Liver (tissue), 3 donors: ENCODE results near the gene CLN5.

ENCODE experiments used
- EGR1 ChIP-seq, 2 donors: IDR thresholded peaks; 2 replicates each; pipeline ENCODE4 v1.6.1; 2016 to 2018; ENCODE audit warnings: antibody characterized with exemption in 2 of 2, low read depth in 2 of 2
- FOXA1 ChIP-seq: IDR thresholded peaks from 2 replicates; pipeline ENCODE4 v1.6.1; 2016; ENCODE audit warnings: antibody characterized with exemption
- GABPA ChIP-seq, 2 donors: IDR thresholded peaks in 1 of 2; conservative IDR thresholded peaks in 1 of 2; 2 replicates each; pipeline ENCODE4 v1.6.1; 2016; ENCODE audit warnings: antibody characterized with exemption in 2 of 2, mild to moderate bottlenecking in 1 of 2, moderate library complexity in 1 of 2
- HNF4G ChIP-seq: IDR thresholded peaks from 2 replicates; pipeline ENCODE4 v1.6.1; 2016; ENCODE audit warnings: antibody characterized with exemption
- JUND ChIP-seq, 2 donors: IDR thresholded peaks; 2 replicates each; pipeline ENCODE4 v1.6.1; 2016; ENCODE audit warnings: antibody characterized with exemption in 2 of 2
- RAD21 ChIP-seq, 2 donors: IDR thresholded peaks; 2 replicates each; pipeline ENCODE4 v1.6.1; 2016; ENCODE audit warnings: antibody characterized with exemption in 2 of 2, mild to moderate bottlenecking in 2 of 2
- SP1 ChIP-seq: IDR thresholded peaks from 2 replicates; pipeline ENCODE4 v1.6.1; 2018; ENCODE audit warnings: antibody characterized with exemption, mild to moderate bottlenecking
- TAF1 ChIP-seq: conservative IDR thresholded peaks from 2 replicates; pipeline ENCODE4 v1.6.1; 2016; ENCODE audit warnings: antibody characterized with exemption, mild to moderate bottlenecking
- YY1 ChIP-seq: IDR thresholded peaks from 2 replicates; pipeline ENCODE4 v1.6.1; 2016; ENCODE audit warnings: antibody characterized with exemption, mild to moderate bottlenecking
- TF ChIP-seq, protein P1 (sequence below): fragments of 150-350 bp; IDR thresholded peaks from 2 replicates; pipeline ENCODE4 v1.5.1; 2017; ENCODE audit warnings: improper control_type of control experiment, low read depth, low read length; ENCODE audit not compliant: missing input control
- TF ChIP-seq, protein P2 (sequence below): IDR thresholded peaks from 2 replicates; pipeline ENCODE4 v1.6.1; 2016; ENCODE audit warnings: antibody characterized with exemption, mild to moderate bottlenecking
- TF ChIP-seq, protein P3 (sequence below): IDR thresholded peaks from 2 replicates; pipeline ENCODE4 v1.6.1; 2016; ENCODE audit warnings: antibody characterized with exemption
- TF ChIP-seq, protein P4 (sequence below): IDR thresholded peaks from 2 replicates; pipeline ENCODE4 v1.6.1; 2016; ENCODE audit warnings: antibody characterized with exemption
- TF ChIP-seq, protein P5 (sequence below): IDR thresholded peaks from 2 replicates; pipeline ENCODE4 v1.6.1; 2016; ENCODE audit warnings: antibody characterized with exemption
- donor health status: healthy.
- donor health status: healthy.

DNA sequence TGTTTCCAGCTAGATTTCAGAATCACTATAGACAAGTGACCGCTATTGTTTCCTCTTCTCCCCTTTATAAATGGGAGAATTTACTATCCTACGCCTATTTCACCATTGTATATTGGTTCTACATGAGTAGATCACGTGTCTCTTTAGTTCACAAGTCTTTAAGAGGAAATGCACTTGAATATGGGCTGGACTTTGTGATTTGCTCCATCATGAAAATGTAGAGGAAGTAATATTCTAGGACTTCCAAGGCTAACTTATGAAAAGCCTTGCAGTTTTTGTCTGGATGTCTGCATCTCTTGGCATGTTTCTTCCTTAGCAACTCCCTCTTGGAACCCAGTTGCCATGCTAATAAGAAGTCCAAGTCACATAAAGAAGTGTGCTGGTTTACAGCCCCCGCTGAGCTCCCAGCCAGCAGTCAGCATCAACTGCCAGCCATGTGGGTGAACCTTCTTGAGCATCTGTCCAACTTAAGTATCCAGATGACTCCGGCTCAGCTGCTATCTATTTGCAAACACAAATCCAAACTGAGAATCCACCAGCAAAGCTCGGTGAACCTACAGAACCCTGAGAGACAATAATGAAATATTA is 39.9 kb downstream of the CLN5 start:
- TF ChIP-seq EGR1 (IDR thresholded peaks at IDR 0.05; ENCODE audit: low read depth in 2 of 2) (no peak), YY1 (no peak), GABPA (IDR thresholded peaks at IDR 0.05 in 1 of 2, conservative IDR thresholded peaks at IDR 0.05 in 1 of 2) (no peak), JUND (IDR thresholded peaks at IDR 0.05) (no peak), SP1 (no peak), RAD21 (IDR thresholded peaks at IDR 0.05) (no peak), FOXA1 (no peak), TAF1 (no peak), HNF4G (no peak)
- TF ChIP-seq, protein P1, sequence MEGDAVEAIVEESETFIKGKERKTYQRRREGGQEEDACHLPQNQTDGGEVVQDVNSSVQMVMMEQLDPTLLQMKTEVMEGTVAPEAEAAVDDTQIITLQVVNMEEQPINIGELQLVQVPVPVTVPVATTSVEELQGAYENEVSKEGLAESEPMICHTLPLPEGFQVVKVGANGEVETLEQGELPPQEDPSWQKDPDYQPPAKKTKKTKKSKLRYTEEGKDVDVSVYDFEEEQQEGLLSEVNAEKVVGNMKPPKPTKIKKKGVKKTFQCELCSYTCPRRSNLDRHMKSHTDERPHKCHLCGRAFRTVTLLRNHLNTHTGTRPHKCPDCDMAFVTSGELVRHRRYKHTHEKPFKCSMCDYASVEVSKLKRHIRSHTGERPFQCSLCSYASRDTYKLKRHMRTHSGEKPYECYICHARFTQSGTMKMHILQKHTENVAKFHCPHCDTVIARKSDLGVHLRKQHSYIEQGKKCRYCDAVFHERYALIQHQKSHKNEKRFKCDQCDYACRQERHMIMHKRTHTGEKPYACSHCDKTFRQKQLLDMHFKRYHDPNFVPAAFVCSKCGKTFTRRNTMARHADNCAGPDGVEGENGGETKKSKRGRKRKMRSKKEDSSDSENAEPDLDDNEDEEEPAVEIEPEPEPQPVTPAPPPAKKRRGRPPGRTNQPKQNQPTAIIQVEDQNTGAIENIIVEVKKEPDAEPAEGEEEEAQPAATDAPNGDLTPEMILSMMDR: no peak
- TF ChIP-seq, protein P2, sequence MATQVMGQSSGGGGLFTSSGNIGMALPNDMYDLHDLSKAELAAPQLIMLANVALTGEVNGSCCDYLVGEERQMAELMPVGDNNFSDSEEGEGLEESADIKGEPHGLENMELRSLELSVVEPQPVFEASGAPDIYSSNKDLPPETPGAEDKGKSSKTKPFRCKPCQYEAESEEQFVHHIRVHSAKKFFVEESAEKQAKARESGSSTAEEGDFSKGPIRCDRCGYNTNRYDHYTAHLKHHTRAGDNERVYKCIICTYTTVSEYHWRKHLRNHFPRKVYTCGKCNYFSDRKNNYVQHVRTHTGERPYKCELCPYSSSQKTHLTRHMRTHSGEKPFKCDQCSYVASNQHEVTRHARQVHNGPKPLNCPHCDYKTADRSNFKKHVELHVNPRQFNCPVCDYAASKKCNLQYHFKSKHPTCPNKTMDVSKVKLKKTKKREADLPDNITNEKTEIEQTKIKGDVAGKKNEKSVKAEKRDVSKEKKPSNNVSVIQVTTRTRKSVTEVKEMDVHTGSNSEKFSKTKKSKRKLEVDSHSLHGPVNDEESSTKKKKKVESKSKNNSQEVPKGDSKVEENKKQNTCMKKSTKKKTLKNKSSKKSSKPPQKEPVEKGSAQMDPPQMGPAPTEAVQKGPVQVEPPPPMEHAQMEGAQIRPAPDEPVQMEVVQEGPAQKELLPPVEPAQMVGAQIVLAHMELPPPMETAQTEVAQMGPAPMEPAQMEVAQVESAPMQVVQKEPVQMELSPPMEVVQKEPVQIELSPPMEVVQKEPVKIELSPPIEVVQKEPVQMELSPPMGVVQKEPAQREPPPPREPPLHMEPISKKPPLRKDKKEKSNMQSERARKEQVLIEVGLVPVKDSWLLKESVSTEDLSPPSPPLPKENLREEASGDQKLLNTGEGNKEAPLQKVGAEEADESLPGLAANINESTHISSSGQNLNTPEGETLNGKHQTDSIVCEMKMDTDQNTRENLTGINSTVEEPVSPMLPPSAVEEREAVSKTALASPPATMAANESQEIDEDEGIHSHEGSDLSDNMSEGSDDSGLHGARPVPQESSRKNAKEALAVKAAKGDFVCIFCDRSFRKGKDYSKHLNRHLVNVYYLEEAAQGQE: no peak
- TF ChIP-seq, protein P3, sequence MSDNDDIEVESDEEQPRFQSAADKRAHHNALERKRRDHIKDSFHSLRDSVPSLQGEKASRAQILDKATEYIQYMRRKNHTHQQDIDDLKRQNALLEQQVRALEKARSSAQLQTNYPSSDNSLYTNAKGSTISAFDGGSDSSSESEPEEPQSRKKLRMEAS: no peak
- TF ChIP-seq, protein P4, sequence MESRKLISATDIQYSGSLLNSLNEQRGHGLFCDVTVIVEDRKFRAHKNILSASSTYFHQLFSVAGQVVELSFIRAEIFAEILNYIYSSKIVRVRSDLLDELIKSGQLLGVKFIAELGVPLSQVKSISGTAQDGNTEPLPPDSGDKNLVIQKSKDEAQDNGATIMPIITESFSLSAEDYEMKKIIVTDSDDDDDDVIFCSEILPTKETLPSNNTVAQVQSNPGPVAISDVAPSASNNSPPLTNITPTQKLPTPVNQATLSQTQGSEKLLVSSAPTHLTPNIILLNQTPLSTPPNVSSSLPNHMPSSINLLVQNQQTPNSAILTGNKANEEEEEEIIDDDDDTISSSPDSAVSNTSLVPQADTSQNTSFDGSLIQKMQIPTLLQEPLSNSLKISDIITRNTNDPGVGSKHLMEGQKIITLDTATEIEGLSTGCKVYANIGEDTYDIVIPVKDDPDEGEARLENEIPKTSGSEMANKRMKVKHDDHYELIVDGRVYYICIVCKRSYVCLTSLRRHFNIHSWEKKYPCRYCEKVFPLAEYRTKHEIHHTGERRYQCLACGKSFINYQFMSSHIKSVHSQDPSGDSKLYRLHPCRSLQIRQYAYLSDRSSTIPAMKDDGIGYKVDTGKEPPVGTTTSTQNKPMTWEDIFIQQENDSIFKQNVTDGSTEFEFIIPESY: no peak
- TF ChIP-seq, protein P5, sequence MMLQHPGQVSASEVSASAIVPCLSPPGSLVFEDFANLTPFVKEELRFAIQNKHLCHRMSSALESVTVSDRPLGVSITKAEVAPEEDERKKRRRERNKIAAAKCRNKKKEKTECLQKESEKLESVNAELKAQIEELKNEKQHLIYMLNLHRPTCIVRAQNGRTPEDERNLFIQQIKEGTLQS: no peak
